Endothelial cell of hepatic sinusoid (primary cell): ENCODE results near the gene TENM4.

Experiments used
- in situ Hi-C: cut with HindIII; loops from 2 replicates; pipeline ENCODE4 v1.10.0; 2017; ENCODE audit warnings: low sequenced_read_pairs

The TENM4 gene

GRCh38 chr11:78698612-78699011 is 742.2 kb downstream of the TENM4 start:
- in situ Hi-C loops = no loop called here

- in situ Hi-C loops = no loop called here
These were observed 744.7 kb downstream of the TENM4 start for GRCh38 chr11:78696177-78696576.

- in situ Hi-C loops = no loop called here
These were observed 746.7 kb downstream of the TENM4 start for GRCh38 chr11:78694152-78694551.

- in situ Hi-C loops = no loop called here
These were observed 749.6 kb downstream of the TENM4 start for GRCh38 chr11:78691215-78691614.

- in situ Hi-C loops = no loop called here
These were observed 750.4 kb downstream of the TENM4 start for GRCh38 chr11:78690352-78690987.

GRCh38 chr11:78689585-78690153 is 751.2 kb downstream of the TENM4 start:
- in situ Hi-C loops = no loop called here

- in situ Hi-C loops = no loop called here
These were observed 751.7 kb downstream of the TENM4 start for GRCh38 chr11:78689101-78689500.

GRCh38 chr11:78688460-78688859 is 752.4 kb downstream of the TENM4 start:
- in situ Hi-C loops = no loop called here

- in situ Hi-C loops = no loop called here
These were observed 755.7 kb downstream of the TENM4 start for GRCh38 chr11:78685156-78685555.

- in situ Hi-C loops = no loop called here
These were observed 756.5 kb downstream of the TENM4 start for GRCh38 chr11:78684377-78684776.

GRCh38 chr11:78683774-78684173 is 757.1 kb downstream of the TENM4 start:
- in situ Hi-C loops = no loop called here

GRCh38 chr11:78676026-78676557 is 764.7 kb downstream of the TENM4 start:
- in situ Hi-C loops = no loop called here

- in situ Hi-C loops = no loop called here
These were observed 767.8 kb downstream of the TENM4 start for GRCh38 chr11:78672850-78673620.

- in situ Hi-C loops = no loop called here
These were observed 771.6 kb downstream of the TENM4 start for GRCh38 chr11:78669249-78669648.

GRCh38 chr11:78667461-78667860 is 773.4 kb downstream of the TENM4 start:
- in situ Hi-C loops = no loop called here

- in situ Hi-C loops = no loop called here
These were observed 774.1 kb downstream of the TENM4 start for GRCh38 chr11:78666675-78667160.

GRCh38 chr11:78664636-78665035 is 776.2 kb downstream of the TENM4 start:
- in situ Hi-C loops = no loop called here

- in situ Hi-C loops = no loop called here
These were observed 778.0 kb downstream of the TENM4 start for GRCh38 chr11:78662811-78663210.

- in situ Hi-C loops = no loop called here
These were observed 780.4 kb downstream of the TENM4 start for GRCh38 chr11:78660471-78660870.

- in situ Hi-C loops = no loop called here
These were observed 781.2 kb downstream of the TENM4 start for GRCh38 chr11:78659326-78660270.
